ENCODE data around the gene KRTAP5-6. TPM values are rescaled to one million over a fixed set of nuclear protein-coding genes. Genes with fewer than 3 reads are reported as not detected.

The KRTAP5-6 gene
- total RNA-seq, 1 donor from 2014 or later = not detected

DNA sequence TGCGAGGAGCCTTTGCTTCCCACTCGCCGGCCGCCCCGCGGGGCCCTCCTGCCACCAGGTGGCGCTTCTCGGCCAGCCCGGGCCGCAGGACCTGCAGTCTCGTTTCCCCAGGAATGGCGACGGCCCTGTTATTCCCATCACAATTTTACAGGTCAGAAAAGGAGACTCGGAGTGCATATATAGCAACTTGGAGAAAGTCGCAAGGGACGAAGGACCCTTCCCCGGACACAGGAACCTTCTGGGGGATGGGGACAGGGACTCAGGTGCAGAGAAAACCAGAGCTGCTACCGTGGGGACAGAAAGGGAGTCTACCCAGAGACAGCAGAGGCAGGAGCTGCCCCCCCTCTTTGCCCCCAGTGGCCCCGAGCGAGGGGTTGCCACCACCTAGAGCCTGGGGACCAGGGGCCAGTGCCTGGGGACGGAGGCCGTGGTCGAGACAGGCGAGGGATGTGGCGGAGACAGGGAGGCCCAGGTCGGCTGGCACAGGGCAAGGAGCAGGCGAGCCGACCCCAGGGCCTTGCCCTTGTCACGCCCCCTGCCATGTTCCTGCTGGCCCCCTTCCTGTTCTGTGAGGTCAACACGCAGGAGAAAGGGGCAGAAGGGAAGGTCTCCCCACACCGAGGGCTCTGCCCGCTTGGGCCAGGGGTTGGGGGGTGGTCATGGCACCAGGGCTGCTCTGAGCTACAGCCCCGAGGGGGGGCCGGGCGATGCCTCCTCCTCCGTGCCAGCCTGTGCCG is 3.5 kb upstream of the KRTAP5-6 start:
- peak overlapping the region; percentile 48 for H3K4me3 Mint-ChIP-seq (ENCODE audit: unreplicated experiment)
- peaks cover 19% of the 10 kb centered on the region for H3K27me3 Mint-ChIP-seq (ENCODE audit: unreplicated experiment)
- no peaks in the 10 kb centered on the region for H3K9me3 Mint-ChIP-seq (ENCODE audit: unreplicated experiment)
- peaks cover 11% of the 10 kb centered on the region for H3K4me1 Mint-ChIP-seq (ENCODE audit: unreplicated experiment)
- peak overlapping the region; percentile 62 for H3K27ac Mint-ChIP-seq (ENCODE audit: unreplicated experiment)
- TF ChIP-seq, protein P1, sequence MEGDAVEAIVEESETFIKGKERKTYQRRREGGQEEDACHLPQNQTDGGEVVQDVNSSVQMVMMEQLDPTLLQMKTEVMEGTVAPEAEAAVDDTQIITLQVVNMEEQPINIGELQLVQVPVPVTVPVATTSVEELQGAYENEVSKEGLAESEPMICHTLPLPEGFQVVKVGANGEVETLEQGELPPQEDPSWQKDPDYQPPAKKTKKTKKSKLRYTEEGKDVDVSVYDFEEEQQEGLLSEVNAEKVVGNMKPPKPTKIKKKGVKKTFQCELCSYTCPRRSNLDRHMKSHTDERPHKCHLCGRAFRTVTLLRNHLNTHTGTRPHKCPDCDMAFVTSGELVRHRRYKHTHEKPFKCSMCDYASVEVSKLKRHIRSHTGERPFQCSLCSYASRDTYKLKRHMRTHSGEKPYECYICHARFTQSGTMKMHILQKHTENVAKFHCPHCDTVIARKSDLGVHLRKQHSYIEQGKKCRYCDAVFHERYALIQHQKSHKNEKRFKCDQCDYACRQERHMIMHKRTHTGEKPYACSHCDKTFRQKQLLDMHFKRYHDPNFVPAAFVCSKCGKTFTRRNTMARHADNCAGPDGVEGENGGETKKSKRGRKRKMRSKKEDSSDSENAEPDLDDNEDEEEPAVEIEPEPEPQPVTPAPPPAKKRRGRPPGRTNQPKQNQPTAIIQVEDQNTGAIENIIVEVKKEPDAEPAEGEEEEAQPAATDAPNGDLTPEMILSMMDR (IDR thresholded peaks at IDR 0.05) = peak; percentile 95
- DNase-seq (ENCODE audit: extremely low spot score, unreplicated experiment) = peak; percentile 95
- H3K36me3 Mint-ChIP-seq (ENCODE audit: unreplicated experiment) = no peaks in the 10 kb centered on the region

DNA sequence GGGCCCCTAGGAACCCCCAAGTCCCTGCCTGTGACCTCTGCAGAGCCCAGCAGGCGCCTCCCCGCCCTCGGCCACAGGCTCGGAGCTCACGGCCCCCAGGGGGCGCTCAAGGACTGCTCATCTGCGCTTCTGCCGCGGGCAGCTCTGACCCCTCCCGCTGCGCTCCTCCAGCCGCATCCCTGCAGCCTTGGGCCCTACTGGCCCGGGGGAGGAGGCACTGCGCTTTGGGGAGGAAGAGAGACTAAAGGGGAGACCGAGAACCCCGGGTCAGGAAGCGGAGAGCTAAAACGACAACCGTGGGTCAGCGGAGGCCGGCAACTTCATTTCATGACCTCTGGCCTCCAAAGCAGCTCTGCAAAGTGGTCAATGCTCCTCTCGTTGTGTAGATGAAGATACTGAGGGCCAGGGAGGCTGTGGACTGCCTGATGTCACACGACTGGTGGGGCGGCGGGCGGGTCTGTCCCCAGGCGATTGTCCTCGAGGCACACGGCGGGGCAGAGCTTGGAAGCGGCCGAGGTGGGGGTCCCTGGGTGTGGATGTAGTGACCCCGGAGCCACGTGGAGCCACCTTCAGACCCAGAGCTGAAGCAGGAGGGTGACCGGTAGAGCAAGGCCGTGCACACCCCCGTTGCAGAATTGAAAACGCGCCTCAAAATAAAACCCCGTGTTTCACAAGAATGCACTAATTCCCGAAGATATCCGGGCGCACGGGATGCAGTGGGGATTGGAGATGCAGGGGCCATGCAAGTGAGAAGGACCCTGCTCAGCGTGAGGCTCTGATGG is 2.7 kb upstream of the KRTAP5-6 start:
- Mint-ChIP-seq H3K27me3 (ENCODE audit: unreplicated experiment) (peaks cover 12% of the 10 kb centered on the region), H3K4me1 (ENCODE audit: unreplicated experiment) (peaks cover 11% of the 10 kb centered on the region)
- TF ChIP-seq, protein P1 (IDR thresholded peaks at IDR 0.05) = peak; percentile 98

DNA sequence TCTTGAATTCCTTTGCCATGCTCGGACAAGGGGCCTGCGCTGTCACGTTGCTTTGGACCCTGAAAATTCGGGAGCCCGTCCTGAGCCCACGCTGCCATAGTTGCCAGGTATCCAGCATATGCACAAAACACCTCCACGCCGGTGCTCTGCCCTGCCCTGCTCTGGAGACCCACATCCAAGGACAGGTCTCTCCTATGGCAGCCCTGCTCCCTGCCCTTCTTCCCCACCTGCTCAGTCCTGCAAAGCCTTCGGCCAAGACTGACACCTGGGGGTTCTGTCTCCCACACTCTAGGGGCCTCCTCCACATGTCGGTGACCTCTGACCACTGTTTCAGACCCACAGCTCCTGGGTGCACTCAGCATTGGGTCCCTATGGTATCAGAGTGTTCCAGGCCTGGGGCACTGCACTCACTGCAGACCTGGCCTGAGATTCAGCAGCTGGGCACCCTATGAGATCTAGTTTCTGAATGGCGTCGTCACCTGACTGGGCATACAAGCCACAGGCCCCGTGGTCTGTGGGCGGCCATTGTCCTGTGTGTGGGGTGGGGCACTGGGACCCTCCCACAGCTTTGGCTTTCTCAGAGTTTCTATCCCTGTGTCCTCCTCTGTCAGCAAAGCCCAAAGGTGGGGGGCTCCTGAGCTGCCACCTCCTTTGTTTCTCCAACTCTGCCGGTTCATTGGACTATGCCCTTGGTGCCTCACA is 2.0 kb upstream of the KRTAP5-6 start:
- Mint-ChIP-seq H3K9me3 (ENCODE audit: unreplicated experiment) (no peaks in the 10 kb centered on the region), H3K36me3 (ENCODE audit: unreplicated experiment) (no peaks in the 10 kb centered on the region), H3K4me1 (ENCODE audit: unreplicated experiment) (peaks cover 11% of the 10 kb centered on the region), H3K27ac (ENCODE audit: unreplicated experiment) (no peak overlapping the region), H3K4me3 (ENCODE audit: unreplicated experiment) (no peak overlapping the region), H3K27me3 (ENCODE audit: unreplicated experiment) (peaks cover 9% of the 10 kb centered on the region)
- TF ChIP-seq, protein P1 (IDR thresholded peaks at IDR 0.05) = no peak
- no peak for DNase-seq (ENCODE audit: extremely low spot score, unreplicated experiment)

More for the DNA sequence above, 2.7 kb upstream of the KRTAP5-6 start:
- no peaks in the 10 kb centered on the region for H3K9me3 Mint-ChIP-seq (ENCODE audit: unreplicated experiment)
- H3K27ac Mint-ChIP-seq (ENCODE audit: unreplicated experiment) = no peak overlapping the region
- H3K36me3 Mint-ChIP-seq (ENCODE audit: unreplicated experiment) = no peaks in the 10 kb centered on the region
- H3K4me3 Mint-ChIP-seq (ENCODE audit: unreplicated experiment) = peak overlapping the region; percentile 40
- DNase-seq (ENCODE audit: extremely low spot score, unreplicated experiment) = peak; percentile 95

DNA sequence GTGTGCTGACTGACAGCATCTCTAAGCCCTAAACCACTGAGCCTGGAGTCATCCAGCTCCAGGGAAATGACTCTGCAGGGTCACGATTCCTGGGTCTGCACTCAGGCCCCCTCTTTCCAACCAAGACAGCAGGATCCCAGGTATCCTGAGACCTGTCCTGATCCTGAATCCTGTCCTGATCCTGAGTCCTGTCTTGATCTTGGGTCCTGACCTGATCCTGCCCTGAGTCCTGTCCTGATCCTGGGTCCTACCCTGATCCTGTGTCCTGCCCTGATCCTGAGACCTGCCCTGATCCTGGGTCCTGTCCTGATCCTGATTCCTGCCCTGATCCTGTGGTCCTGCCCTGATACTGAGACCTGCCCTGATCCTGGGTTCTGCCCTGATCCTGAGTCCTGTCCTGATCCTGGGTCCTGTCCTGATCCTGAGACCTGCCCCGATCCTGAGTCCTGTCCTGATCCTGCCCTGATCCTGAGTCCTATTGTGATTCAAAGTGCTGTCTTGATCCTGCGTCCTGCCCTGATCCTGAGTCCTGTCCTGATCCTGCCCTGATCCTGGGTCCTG is 1.4 kb upstream of the KRTAP5-6 start:
- Mint-ChIP-seq H3K27me3 (ENCODE audit: unreplicated experiment) (peaks cover 9% of the 10 kb centered on the region), H3K4me3 (ENCODE audit: unreplicated experiment) (no peak overlapping the region), H3K4me1 (ENCODE audit: unreplicated experiment) (peaks cover 11% of the 10 kb centered on the region), H3K36me3 (ENCODE audit: unreplicated experiment) (no peaks in the 10 kb centered on the region), H3K9me3 (ENCODE audit: unreplicated experiment) (no peaks in the 10 kb centered on the region), H3K27ac (ENCODE audit: unreplicated experiment) (no peak overlapping the region)
- no peak for DNase-seq (ENCODE audit: extremely low spot score, unreplicated experiment)
- TF ChIP-seq, protein P1 (IDR thresholded peaks at IDR 0.05) = no peak

Data from osteocyte (in vitro differentiated cells).